ENCODE data around the gene OLFML1.
A peak's percentile ranks its signal among the peaks of the same experiment; 100 is the strongest.

The OLFML1 gene

DNA sequence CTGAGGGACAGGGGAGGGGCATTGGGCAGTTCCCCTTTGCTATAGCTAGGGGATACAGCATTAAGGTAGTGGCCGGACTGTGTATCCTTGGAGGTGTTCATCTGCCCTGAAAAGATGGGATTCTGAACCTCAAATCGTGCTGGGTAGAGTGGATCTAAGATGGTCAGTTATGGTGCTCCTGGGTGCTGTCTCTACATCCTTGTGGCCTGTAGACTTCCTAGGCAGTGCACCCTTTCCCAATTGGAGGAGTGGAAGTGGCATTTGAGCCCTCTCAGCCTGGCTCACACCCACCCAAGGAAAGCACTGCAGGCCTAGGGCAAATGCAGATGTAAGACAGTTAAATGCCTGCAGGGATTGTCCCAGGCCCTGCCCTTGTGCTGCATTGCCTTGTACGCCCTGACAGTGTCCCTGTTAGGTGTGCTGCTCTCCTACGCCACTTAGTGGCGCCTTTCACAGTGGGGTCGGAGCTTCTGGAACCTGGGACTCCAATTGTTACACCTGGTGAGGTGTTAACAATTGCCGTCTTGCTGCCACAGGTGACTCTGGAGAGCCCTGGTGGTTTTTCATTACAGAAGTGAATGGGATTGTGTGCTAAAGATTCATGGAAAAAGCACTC, 63.5 kb downstream of the OLFML1 start:
- peak; percentile 61; the same call in 2 of the 3 replicates for ATAC-seq
- TF ChIP-seq RARB (CRISPR knock-in tag; IDR thresholded peaks at IDR 0.05) = no peak
- TF ChIP-seq ARNTL (CRISPR knock-in tag; IDR thresholded peaks at IDR 0.05; ENCODE audit: borderline replicate concordance, low read depth) = no peak
- TF ChIP-seq CSDC2 (CRISPR knock-in tag; IDR thresholded peaks at IDR 0.05) = no peak
- TF ChIP-seq, protein P1, sequence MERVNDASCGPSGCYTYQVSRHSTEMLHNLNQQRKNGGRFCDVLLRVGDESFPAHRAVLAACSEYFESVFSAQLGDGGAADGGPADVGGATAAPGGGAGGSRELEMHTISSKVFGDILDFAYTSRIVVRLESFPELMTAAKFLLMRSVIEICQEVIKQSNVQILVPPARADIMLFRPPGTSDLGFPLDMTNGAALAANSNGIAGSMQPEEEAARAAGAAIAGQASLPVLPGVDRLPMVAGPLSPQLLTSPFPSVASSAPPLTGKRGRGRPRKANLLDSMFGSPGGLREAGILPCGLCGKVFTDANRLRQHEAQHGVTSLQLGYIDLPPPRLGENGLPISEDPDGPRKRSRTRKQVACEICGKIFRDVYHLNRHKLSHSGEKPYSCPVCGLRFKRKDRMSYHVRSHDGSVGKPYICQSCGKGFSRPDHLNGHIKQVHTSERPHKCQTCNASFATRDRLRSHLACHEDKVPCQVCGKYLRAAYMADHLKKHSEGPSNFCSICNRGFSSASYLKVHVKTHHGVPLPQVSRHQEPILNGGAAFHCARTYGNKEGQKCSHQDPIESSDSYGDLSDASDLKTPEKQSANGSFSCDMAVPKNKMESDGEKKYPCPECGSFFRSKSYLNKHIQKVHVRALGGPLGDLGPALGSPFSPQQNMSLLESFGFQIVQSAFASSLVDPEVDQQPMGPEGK (CRISPR knock-in tag; IDR thresholded peaks at IDR 0.05; ENCODE audit: borderline replicate concordance) = no peak
- no peak for TF ChIP-seq ZC3H10 (CRISPR knock-in tag; IDR thresholded peaks at IDR 0.05)
- TF ChIP-seq, protein P2, sequence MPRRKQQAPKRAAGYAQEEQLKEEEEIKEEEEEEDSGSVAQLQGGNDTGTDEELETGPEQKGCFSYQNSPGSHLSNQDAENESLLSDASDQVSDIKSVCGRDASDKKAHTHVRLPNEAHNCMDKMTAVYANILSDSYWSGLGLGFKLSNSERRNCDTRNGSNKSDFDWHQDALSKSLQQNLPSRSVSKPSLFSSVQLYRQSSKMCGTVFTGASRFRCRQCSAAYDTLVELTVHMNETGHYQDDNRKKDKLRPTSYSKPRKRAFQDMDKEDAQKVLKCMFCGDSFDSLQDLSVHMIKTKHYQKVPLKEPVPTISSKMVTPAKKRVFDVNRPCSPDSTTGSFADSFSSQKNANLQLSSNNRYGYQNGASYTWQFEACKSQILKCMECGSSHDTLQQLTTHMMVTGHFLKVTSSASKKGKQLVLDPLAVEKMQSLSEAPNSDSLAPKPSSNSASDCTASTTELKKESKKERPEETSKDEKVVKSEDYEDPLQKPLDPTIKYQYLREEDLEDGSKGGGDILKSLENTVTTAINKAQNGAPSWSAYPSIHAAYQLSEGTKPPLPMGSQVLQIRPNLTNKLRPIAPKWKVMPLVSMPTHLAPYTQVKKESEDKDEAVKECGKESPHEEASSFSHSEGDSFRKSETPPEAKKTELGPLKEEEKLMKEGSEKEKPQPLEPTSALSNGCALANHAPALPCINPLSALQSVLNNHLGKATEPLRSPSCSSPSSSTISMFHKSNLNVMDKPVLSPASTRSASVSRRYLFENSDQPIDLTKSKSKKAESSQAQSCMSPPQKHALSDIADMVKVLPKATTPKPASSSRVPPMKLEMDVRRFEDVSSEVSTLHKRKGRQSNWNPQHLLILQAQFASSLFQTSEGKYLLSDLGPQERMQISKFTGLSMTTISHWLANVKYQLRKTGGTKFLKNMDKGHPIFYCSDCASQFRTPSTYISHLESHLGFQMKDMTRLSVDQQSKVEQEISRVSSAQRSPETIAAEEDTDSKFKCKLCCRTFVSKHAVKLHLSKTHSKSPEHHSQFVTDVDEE (CRISPR knock-in tag; IDR thresholded peaks at IDR 0.05) = no peak
- TF ChIP-seq ZFP30 (CRISPR knock-in tag; IDR thresholded peaks at IDR 0.05) = no peak
- TF ChIP-seq OSR1 (CRISPR knock-in tag; IDR thresholded peaks at IDR 0.05) = no peak
- TF ChIP-seq ZFP3 (CRISPR knock-in tag; IDR thresholded peaks at IDR 0.05) = no peak
- no peak for TF ChIP-seq TOX (CRISPR knock-in tag; IDR thresholded peaks at IDR 0.05; ENCODE audit: borderline replicate concordance)
- TF ChIP-seq GLIS3 (CRISPR knock-in tag; IDR thresholded peaks at IDR 0.05) = no peak
- TF ChIP-seq ZNF8 (CRISPR knock-in tag; IDR thresholded peaks at IDR 0.05) = no peak

DNA sequence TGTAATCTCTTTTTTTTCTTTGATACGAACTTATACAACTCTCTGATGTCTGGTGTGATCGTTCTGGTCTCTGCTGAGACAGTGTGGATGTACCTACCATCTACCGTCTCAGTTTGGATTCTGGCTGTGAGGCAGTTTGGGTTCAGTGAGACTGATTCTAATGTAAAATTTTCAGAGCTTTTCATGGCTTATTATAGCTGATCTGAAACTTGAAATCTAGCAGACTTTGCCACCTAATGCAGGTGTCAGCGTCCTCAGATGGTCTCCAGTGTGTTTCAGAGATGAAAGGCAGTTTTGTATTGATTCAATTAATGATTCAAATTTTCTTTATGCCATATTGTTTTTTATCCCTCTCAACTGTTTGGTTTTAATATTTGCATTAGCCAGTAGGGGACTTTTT, 64.4 kb downstream of the OLFML1 start:
- no peak for TF ChIP-seq PPARA (CRISPR knock-in tag; IDR thresholded peaks at IDR 0.05; ENCODE audit: borderline replicate concordance)
- no peak for TF ChIP-seq ARNTL (CRISPR knock-in tag; IDR thresholded peaks at IDR 0.05; ENCODE audit: borderline replicate concordance, low read depth)
- TF ChIP-seq, protein P2 (CRISPR knock-in tag; IDR thresholded peaks at IDR 0.05) = no peak
- TF ChIP-seq, protein P1 (CRISPR knock-in tag; IDR thresholded peaks at IDR 0.05; ENCODE audit: borderline replicate concordance) = no peak
- TF ChIP-seq, protein P3, sequence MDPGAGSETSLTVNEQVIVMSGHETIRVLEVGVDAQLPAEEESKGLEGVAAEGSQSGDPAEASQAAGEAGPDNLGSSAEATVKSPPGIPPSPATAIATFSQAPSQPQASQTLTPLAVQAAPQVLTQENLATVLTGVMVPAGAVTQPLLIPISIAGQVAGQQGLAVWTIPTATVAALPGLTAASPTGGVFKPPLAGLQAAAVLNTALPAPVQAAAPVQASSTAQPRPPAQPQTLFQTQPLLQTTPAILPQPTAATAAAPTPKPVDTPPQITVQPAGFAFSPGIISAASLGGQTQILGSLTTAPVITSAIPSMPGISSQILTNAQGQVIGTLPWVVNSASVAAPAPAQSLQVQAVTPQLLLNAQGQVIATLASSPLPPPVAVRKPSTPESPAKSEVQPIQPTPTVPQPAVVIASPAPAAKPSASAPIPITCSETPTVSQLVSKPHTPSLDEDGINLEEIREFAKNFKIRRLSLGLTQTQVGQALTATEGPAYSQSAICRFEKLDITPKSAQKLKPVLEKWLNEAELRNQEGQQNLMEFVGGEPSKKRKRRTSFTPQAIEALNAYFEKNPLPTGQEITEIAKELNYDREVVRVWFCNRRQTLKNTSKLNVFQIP (CRISPR knock-in tag; IDR thresholded peaks at IDR 0.05; ENCODE audit: borderline replicate concordance, low read depth) = no peak
- TF ChIP-seq OSR1 (CRISPR knock-in tag; IDR thresholded peaks at IDR 0.05) = no peak
- no peak for TF ChIP-seq CSDC2 (CRISPR knock-in tag; IDR thresholded peaks at IDR 0.05)
- TF ChIP-seq GLIS3 (CRISPR knock-in tag; IDR thresholded peaks at IDR 0.05) = no peak
- TF ChIP-seq, protein P4, sequence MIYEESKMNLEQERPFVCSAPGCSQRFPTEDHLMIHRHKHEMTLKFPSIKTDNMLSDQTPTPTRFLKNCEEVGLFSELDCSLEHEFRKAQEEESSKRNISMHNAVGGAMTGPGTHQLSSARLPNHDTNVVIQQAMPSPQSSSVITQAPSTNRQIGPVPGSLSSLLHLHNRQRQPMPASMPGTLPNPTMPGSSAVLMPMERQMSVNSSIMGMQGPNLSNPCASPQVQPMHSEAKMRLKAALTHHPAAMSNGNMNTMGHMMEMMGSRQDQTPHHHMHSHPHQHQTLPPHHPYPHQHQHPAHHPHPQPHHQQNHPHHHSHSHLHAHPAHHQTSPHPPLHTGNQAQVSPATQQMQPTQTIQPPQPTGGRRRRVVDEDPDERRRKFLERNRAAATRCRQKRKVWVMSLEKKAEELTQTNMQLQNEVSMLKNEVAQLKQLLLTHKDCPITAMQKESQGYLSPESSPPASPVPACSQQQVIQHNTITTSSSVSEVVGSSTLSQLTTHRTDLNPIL (CRISPR knock-in tag; IDR thresholded peaks at IDR 0.05; ENCODE audit: low read depth) = no peak
- TF ChIP-seq, protein P5, sequence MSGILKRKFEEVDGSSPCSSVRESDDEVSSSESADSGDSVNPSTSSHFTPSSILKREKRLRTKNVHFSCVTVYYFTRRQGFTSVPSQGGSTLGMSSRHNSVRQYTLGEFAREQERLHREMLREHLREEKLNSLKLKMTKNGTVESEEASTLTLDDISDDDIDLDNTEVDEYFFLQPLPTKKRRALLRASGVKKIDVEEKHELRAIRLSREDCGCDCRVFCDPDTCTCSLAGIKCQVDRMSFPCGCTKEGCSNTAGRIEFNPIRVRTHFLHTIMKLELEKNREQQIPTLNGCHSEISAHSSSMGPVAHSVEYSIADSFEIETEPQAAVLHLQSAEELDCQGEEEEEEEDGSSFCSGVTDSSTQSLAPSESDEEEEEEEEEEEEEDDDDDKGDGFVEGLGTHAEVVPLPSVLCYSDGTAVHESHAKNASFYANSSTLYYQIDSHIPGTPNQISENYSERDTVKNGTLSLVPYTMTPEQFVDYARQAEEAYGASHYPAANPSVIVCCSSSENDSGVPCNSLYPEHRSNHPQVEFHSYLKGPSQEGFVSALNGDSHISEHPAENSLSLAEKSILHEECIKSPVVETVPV (CRISPR knock-in tag; IDR thresholded peaks at IDR 0.05) = no peak
- no peak for TF ChIP-seq BACH2 (CRISPR knock-in tag; IDR thresholded peaks at IDR 0.05; ENCODE audit: borderline replicate concordance)
- TF ChIP-seq ISL1 (CRISPR knock-in tag; IDR thresholded peaks at IDR 0.05) = no peak
- no peak for TF ChIP-seq ZNF8 (CRISPR knock-in tag; IDR thresholded peaks at IDR 0.05)
- no peak for TF ChIP-seq ZFP30 (CRISPR knock-in tag; IDR thresholded peaks at IDR 0.05)
- TF ChIP-seq ESRRG (CRISPR knock-in tag; IDR thresholded peaks at IDR 0.05) = no peak
- no peak for TF ChIP-seq ZFP3 (CRISPR knock-in tag; IDR thresholded peaks at IDR 0.05)
- TF ChIP-seq TOX (CRISPR knock-in tag; IDR thresholded peaks at IDR 0.05; ENCODE audit: borderline replicate concordance) = no peak
- no peak for TF ChIP-seq ZNF565 (CRISPR knock-in tag; conservative IDR thresholded peaks at IDR 0.05; ENCODE audit: low read depth)
- no peak for TF ChIP-seq ZC3H10 (CRISPR knock-in tag; IDR thresholded peaks at IDR 0.05)
- TF ChIP-seq RARB (CRISPR knock-in tag; IDR thresholded peaks at IDR 0.05) = no peak

More for the DNA sequence above, 64.4 kb downstream of the OLFML1 start:
- ATAC-seq = no peak

Data from SK-N-SH treated with all-trans-retinoic acid at 6 μM for 48 hours (cell line).